SU-DHL-6 (cell line): ENCODE results near the gene TMEM233.

Experiments used
- CTCF ChIP-seq: fragments of 200-600 bp; sonication (generic); IDR thresholded peaks from one replicate; pipeline ENCODE4 v1.5.1; 2017; ENCODE audit warnings: antibody characterized with exemption, mild to moderate bottlenecking, low read length, moderate library complexity; ENCODE audit not compliant: insufficient read depth, poor library complexity, severe bottlenecking
- EZH2phosphoT487 ChIP-seq: fragments of 200-600 bp; sonication (generic), shearing (Covaris generic); conservative IDR thresholded peaks from 2 replicates; pipeline ENCODE4 v1.6.1; 2018; ENCODE audit warnings: mild to moderate bottlenecking, antibody characterized with exemption, low read length, moderate library complexity, mixed read lengths

GRCh38 chr12:119634743-119635142, 41.2 kb downstream of the TMEM233 start:
- no peak for TF ChIP-seq CTCF
- no peak for TF ChIP-seq EZH2phosphoT487
